Measurements from ENCODE around the gene OIT3. TPM values are rescaled to one million over a fixed set of nuclear protein-coding genes. Genes with fewer than 3 reads are reported as not detected.

The OIT3 gene
- total and polyA plus RNA-seq, 2 of the 8 experiments (the other 6 are each of a cell fraction or from before 2014, with no cell fraction given) = not detected

- DNase-seq (ENCODE audit: low read depth in 1 of 2, low spot score in 2 of 2) (no peak), FAIRE-seq (no peak)
- WGBS, 2 experiments (ENCODE audit: extremely low coverage in 1 of 2, insufficient coverage in 1 of 2, insufficient read length in 1 of 2, insufficient replicate concordance in 2 of 2, low coverage in 1 of 2, low lambda C conversion rate in 2 of 2, missing lambda C conversion rate in 1 of 2) = 89% methylated on average over 2 of the region's 2 CpGs; no CpG with 5 or more reads in 1 of the 2 experiments
- no peak overlapping the region for H3K4ac ChIP-seq (replicated peaks; ENCODE audit: insufficient read length, low read depth, low read length)
- ChIA-PET POLR2A (ENCODE audit: partially characterized antibody) (no interaction called here), CTCF (ENCODE audit: partially characterized antibody) (no interaction called here)
- H4K8ac ChIP-seq (ENCODE audit: extremely low read depth, insufficient read depth, low read length) = no peak overlapping the region
- H3K14ac ChIP-seq (ENCODE audit: insufficient read length) = no peak overlapping the region
- H3K27ac ChIP-seq (ENCODE audit: low read depth, low read length) = no peak overlapping the region
- no peak overlapping the region for H3K23ac ChIP-seq (ENCODE audit: insufficient read length)
- H3K4me2 ChIP-seq (ENCODE audit: insufficient read depth in 1 of 2, low read depth in 2 of 2, low read length in 2 of 2) = no peak overlapping the region
- no peak overlapping the region for H2BK5ac ChIP-seq (ENCODE audit: low read depth, low read length)
- no peak overlapping the region for H3K9ac ChIP-seq (replicated peaks in 1 of 4; ENCODE audit: extremely low read depth in 1 of 4, low read depth in 3 of 4, low read length in 3 of 4)
- H2BK120ac ChIP-seq (replicated peaks; ENCODE audit: low read depth, low read length) = no peak overlapping the region
- no peaks in the 10 kb centered on the region for H3K9me3 ChIP-seq (ENCODE audit: insufficient read depth in 2 of 2, low read depth in 1 of 2, low read length in 1 of 2)
- no peak overlapping the region for H4K91ac ChIP-seq (replicated peaks; ENCODE audit: insufficient read length, low read length)
- H3K27me3 ChIP-seq (replicated peaks in 1 of 4; ENCODE audit: control insufficient read depth in 3 of 4, extremely low read depth in 1 of 4, insufficient read depth in 3 of 4, low read length in 3 of 4) = no peaks in the 10 kb centered on the region
- H3K36me3 ChIP-seq (ENCODE audit: control insufficient read depth in 2 of 4, insufficient read depth in 4 of 4, low read length in 3 of 4) = no peaks in the 10 kb centered on the region
- H2BK12ac ChIP-seq (ENCODE audit: low read depth, low read length) = no peak overlapping the region
- H3K23me2 ChIP-seq (ENCODE audit: low read depth, low read length) = no peaks in the 10 kb centered on the region; the same call in 1 of the 2 replicates
- no peak overlapping the region for H3K18ac ChIP-seq (ENCODE audit: extremely low read depth, low read length)
- no peak overlapping the region for H2BK15ac ChIP-seq (ENCODE audit: low read length)
- H3K56ac ChIP-seq (replicated peaks; ENCODE audit: insufficient read length, low read depth, low read length) = no peak overlapping the region
- no peaks in the 10 kb centered on the region for H3K79me2 ChIP-seq (ENCODE audit: control insufficient read depth in 1 of 2, insufficient read depth in 2 of 2, low read length in 2 of 2)
- no peak overlapping the region for H3K4me3 ChIP-seq (ENCODE audit: extremely low read depth in 1 of 4, insufficient read depth in 2 of 4, low read depth in 3 of 4, low read length in 4 of 4)
- no peaks in the 10 kb centered on the region for H3K4me1 ChIP-seq (replicated peaks in 1 of 4; ENCODE audit: control insufficient read depth in 3 of 4, insufficient read depth in 4 of 4, low read length in 3 of 4)
- H2AK5ac ChIP-seq (ENCODE audit: low read depth, low read length) = no peak overlapping the region
- no peak overlapping the region for H2BK20ac ChIP-seq (ENCODE audit: low read length)
- H4K5ac ChIP-seq (ENCODE audit: insufficient read length, low read depth, low read length) = no peak overlapping the region
- no peak overlapping the region for H2AFZ ChIP-seq (ENCODE audit: low read length)
- no peaks in the 10 kb centered on the region for H3K79me1 ChIP-seq (ENCODE audit: low read depth, low read length)
- H4K20me1 ChIP-seq (replicated peaks in 1 of 2; ENCODE audit: control insufficient read depth in 1 of 2, insufficient read depth in 2 of 2, low read length in 2 of 2) = no peaks in the 10 kb centered on the region
- TF ChIP-seq ASH2L (IDR thresholded peaks at IDR 0.05; ENCODE audit: low read length) (no peak), CTBP2 (IDR thresholded peaks at IDR 0.05; ENCODE audit: borderline replicate concordance, insufficient read depth, insufficient read length, low read length) (no peak), SAP30 (IDR thresholded peaks at IDR 0.05; ENCODE audit: insufficient read depth, insufficient replicate concordance, low read length) (no peak)
Observed at GRCh38 chr10:72943498-72944234, 50.1 kb downstream of the OIT3 start.

Measured in H1 (cell line).